ENCODE measurements around the gene TRMT2B.
"Not testable (repeated sequence)": the region's sequence is repeated elsewhere in the genome, so short reads cannot be mapped to it uniquely, and the experiment has no call there.

The TRMT2B gene

GRCh38 chrX:101051549-101052302 is at the start of gene TRMT2B:
Gene TRMT2B (minus strand): TSS chrX:101052111. CDS start chrX:101042289, 9,822 bp downstream.
- peak; percentile 75 for DNase-seq

GRCh38 chrX:101097546-101098453 is 45.9 kb upstream of the TRMT2B start, which contains the start of gene CENPI:
Gene CENPI (plus strand): TSS chrX:101098204. CDS start chrX:101101071, 2,867 bp downstream.
- peak; percentile 90 for DNase-seq

- DNase-seq: no peak
Observed at GRCh38 chrX:101091817-101092216, 39.9 kb upstream of the TRMT2B start.

GRCh38 chrX:101081231-101081630 is 29.3 kb upstream of the TRMT2B start:
- no peak for DNase-seq

- DNase-seq: no peak
Observed at GRCh38 chrX:101080326-101081124, 28.6 kb upstream of the TRMT2B start.

- DNase-seq: no peak
Observed at GRCh38 chrX:101079736-101080270, 27.9 kb upstream of the TRMT2B start.

GRCh38 chrX:101078716-101079598 is 27.0 kb upstream of the TRMT2B start, which contains the start of gene TMEM35A:
Gene TMEM35A (plus strand): TSS chrX:101078879. CDS start chrX:101079003, 124 bp downstream.
- DNase-seq: no peak

GRCh38 chrX:101071582-101071981 is 19.7 kb upstream of the TRMT2B start:
- no peak for DNase-seq

- no peak for DNase-seq
Observed at GRCh38 chrX:101062176-101062575, 10.3 kb upstream of the TRMT2B start.

GRCh38 chrX:101057093-101057714 is 5.3 kb upstream of the TRMT2B start:
- no peak for DNase-seq

GRCh38 chrX:101056551-101056950 is 4.6 kb upstream of the TRMT2B start:
- DNase-seq: not testable (repeated sequence)

GRCh38 chrX:101051153-101051548 is 760 bp downstream of the TRMT2B start:
- DNase-seq: no peak

GRCh38 chrX:101040197-101040596 is 11.7 kb downstream of the TRMT2B start:
- DNase-seq: no peak

- no peak for DNase-seq
Observed at GRCh38 chrX:101037231-101037630, 14.7 kb downstream of the TRMT2B start.

- no peak for DNase-seq
Observed at GRCh38 chrX:101029665-101030064, 22.2 kb downstream of the TRMT2B start.

GRCh38 chrX:101028562-101028961 is 23.3 kb downstream of the TRMT2B start:
- DNase-seq: no peak

GRCh38 chrX:101025126-101025525 is 26.8 kb downstream of the TRMT2B start:
- DNase-seq: no peak

GRCh38 chrX:101022020-101022419 is 29.9 kb downstream of the TRMT2B start:
- DNase-seq: no peak

- DNase-seq: not testable (repeated sequence)
Observed at GRCh38 chrX:101012031-101012430, 39.9 kb downstream of the TRMT2B start.

GRCh38 chrX:101009090-101009489 is 42.8 kb downstream of the TRMT2B start:
- DNase-seq: no peak

- no peak for DNase-seq
Observed at GRCh38 chrX:100999451-100999850, 52.5 kb downstream of the TRMT2B start.

Data from activated CD4-positive, alpha-beta T cell treated with anti-CD3 and anti-CD28 coated beads, Interleukin-2, amount 50 U/mL, for 1 hour (primary cell).